IMR-90 (cell line): ENCODE results near the gene FNTB. TPM values are rescaled to one million over a fixed set of nuclear protein-coding genes. Genes with fewer than 3 reads are reported as not detected.
A peak's percentile ranks its signal among the peaks of the same experiment; 100 is the strongest.

Experiments used
- ATAC-seq: fragments of 200-7000 bp; cut with Tn5 transposase; 2 replicates; pipeline ENCODE4 v1.9.1; 2020; ENCODE audit warnings: low read depth, mild to moderate bottlenecking, moderate library complexity
- BruUV-seq: library from RNA; stranded (reverse); fragments of 400-500 nt; replicated peaks from 2 replicates; lab custom pipeline; 2021; lab: Mats Ljungman, UMichigan
- CTCF ChIA-PET: fragments of 300-600 bp; formaldehyde crosslinking; extraction: SDS; loops from one replicate; lab custom pipeline; 2021; ENCODE audit warnings: antibody characterized with exemption; lab: Yijun Ruan, JAX
- POLR2A ChIA-PET: fragments of 300-600 bp; sonication (Branson Sonifier 250); formaldehyde crosslinking; loops from one replicate; lab custom pipeline; 2022; ENCODE audit warnings: antibody characterized with exemption; ENCODE audit not compliant: unreplicated experiment; lab: Charles Lee
- DNase-seq: peaks from one replicate; pipeline ENCODE4 v3.0.0; 2013
- H2AFZ ChIP-seq: replicated peaks from 2 replicates; pipeline ENCODE3; 2013; ENCODE audit warnings: low read length, mild to moderate bottlenecking; ENCODE audit not compliant: poor library complexity
- H2AK5ac ChIP-seq: 2 replicates; pipeline ENCODE4 v1.6.1; 2013; ENCODE audit warnings: low read depth, low read length, inconsistent platforms
- H2AK9ac ChIP-seq: replicated peaks from 2 replicates; pipeline ENCODE3; 2013; ENCODE audit warnings: mild to moderate bottlenecking, low read depth, low read length, moderate library complexity; ENCODE audit not compliant: poor library complexity
- H2BK120ac ChIP-seq: 2 replicates; pipeline ENCODE4 v1.6.1; 2013; ENCODE audit warnings: low read depth, low read length, inconsistent platforms
- H2BK15ac ChIP-seq: 3 replicates; pipeline ENCODE4 v1.6.1; 2013; ENCODE audit warnings: low read depth, low read length, inconsistent platforms
- H2BK20ac ChIP-seq: 2 replicates; pipeline ENCODE4 v1.6.1; 2013; ENCODE audit warnings: low read depth, mild to moderate bottlenecking, inconsistent platforms, low read length, moderate library complexity
- H2BK5ac ChIP-seq: 2 replicates; pipeline ENCODE4 v1.6.1; 2013; ENCODE audit warnings: mild to moderate bottlenecking, low read depth, low read length, inconsistent platforms; ENCODE audit not compliant: poor library complexity, severe bottlenecking
- H3K14ac ChIP-seq: replicated peaks from 2 replicates; pipeline ENCODE4 v1.6.1; 2013; ENCODE audit warnings: low read depth, low read length, inconsistent platforms
- H3K18ac ChIP-seq: 2 replicates; pipeline ENCODE4 v1.6.1; 2013; ENCODE audit warnings: low read depth, low read length, control low read depth
- H3K23ac ChIP-seq: 2 replicates; pipeline ENCODE4 v1.6.1; 2013; ENCODE audit warnings: low read depth, low read length, inconsistent platforms
- H3K27ac ChIP-seq: 2 replicates; pipeline ENCODE4 v1.5.1; 2013; ENCODE audit warnings: mild to moderate bottlenecking, control low read depth, low read length; ENCODE audit not compliant: insufficient read depth
- H3K27me3 ChIP-seq: 2 replicates; pipeline ENCODE4 v1.6.1; 2013; ENCODE audit warnings: low read length; ENCODE audit not compliant: control insufficient read depth, insufficient read depth
- H3K36me3 ChIP-seq: 2 replicates; pipeline ENCODE4 v1.6.1; 2013; ENCODE audit warnings: low read length, mixed read lengths; ENCODE audit not compliant: control insufficient read depth, insufficient read depth
- H3K4ac ChIP-seq: 2 replicates; pipeline ENCODE4 v1.6.1; 2013; ENCODE audit warnings: low read depth, low read length, inconsistent platforms
- H3K4me1 ChIP-seq: 2 replicates; pipeline ENCODE4 v1.6.1; 2013; ENCODE audit warnings: low read length, mixed read lengths; ENCODE audit not compliant: control insufficient read depth, insufficient read depth
- H3K4me2 ChIP-seq: 2 replicates; pipeline ENCODE4 v1.6.1; 2013; ENCODE audit warnings: low read depth, mild to moderate bottlenecking, control low read depth, low read length, moderate library complexity
- H3K4me3 ChIP-seq: 2 replicates; pipeline ENCODE4 v1.5.1; 2013; ENCODE audit warnings: low read depth, mild to moderate bottlenecking, control low read depth, low read length, moderate library complexity; ENCODE audit not compliant: insufficient read depth
- H3K56ac ChIP-seq: 2 replicates; pipeline ENCODE4 v1.6.1; 2013; ENCODE audit warnings: low read length, inconsistent platforms; ENCODE audit not compliant: insufficient read depth; ENCODE audit errors: extremely low read depth
- H3K79me1 ChIP-seq, 2 experiments: 2 replicates each; pipeline ENCODE4 v1.6.1; 2013; ENCODE audit warnings: low read length in 2 of 2, inconsistent platforms in 1 of 2, low read depth in 1 of 2
- H3K9ac ChIP-seq: 2 replicates; pipeline ENCODE4 v1.6.1; 2013; ENCODE audit warnings: low read depth, low read length, control low read depth
- H3K9me1 ChIP-seq: 2 replicates; pipeline ENCODE4 v1.6.1; 2013; ENCODE audit warnings: low read length, inconsistent platforms; ENCODE audit not compliant: insufficient read depth
- H3K9me3 ChIP-seq: 2 replicates; pipeline ENCODE4 v1.6.1; 2013; ENCODE audit warnings: low read length; ENCODE audit not compliant: control insufficient read depth, insufficient read depth
- H4K20me1 ChIP-seq: 2 replicates; pipeline ENCODE4 v1.6.1; 2013; ENCODE audit warnings: low read length, inconsistent platforms; ENCODE audit not compliant: insufficient read depth
- H4K5ac ChIP-seq: 2 replicates; pipeline ENCODE4 v1.6.1; 2013; ENCODE audit warnings: mild to moderate bottlenecking, low read depth, low read length, control low read depth
- H4K8ac ChIP-seq, 2 experiments: 2 replicates each; pipeline ENCODE4 v1.6.1; 2013; ENCODE audit warnings: low read depth in 2 of 2, low read length in 2 of 2, control low read depth in 1 of 2, inconsistent platforms in 1 of 2
- H4K91ac ChIP-seq: 2 replicates; pipeline ENCODE4 v1.6.1; 2013; ENCODE audit warnings: low read depth, low read length, inconsistent platforms; ENCODE audit not compliant: insufficient read depth
- CHD1 ChIP-seq: IDR thresholded peaks from 2 replicates; pipeline ENCODE4 v1.6.1; 2012; ENCODE audit warnings: low read depth, low read length, improper control_type of control experiment
- MAZ ChIP-seq: IDR thresholded peaks from 2 replicates; pipeline ENCODE4 v1.6.1; 2012; ENCODE audit warnings: low read depth, mild to moderate bottlenecking, low read length, improper control_type of control experiment, moderate library complexity, borderline replicate concordance
- POLR2A ChIP-seq: IDR thresholded peaks from 2 replicates; pipeline ENCODE4 v1.6.1; 2012; ENCODE audit warnings: mild to moderate bottlenecking, low read depth, low read length
- RFX5 ChIP-seq: IDR thresholded peaks from 2 replicates; pipeline ENCODE4 v1.8.0; 2012; ENCODE audit warnings: low read depth, mild to moderate bottlenecking, low read length, moderate library complexity
- SMC3 ChIP-seq: fragments of 150-350 bp; IDR thresholded peaks from 2 replicates; pipeline ENCODE4 v1.6.1; 2016; ENCODE audit warnings: low read depth, mild to moderate bottlenecking, antibody characterized with exemption, low read length, moderate library complexity
- USF2 ChIP-seq: fragments of 150-350 bp; IDR thresholded peaks from 2 replicates; pipeline ENCODE4 v1.6.1; 2017; ENCODE audit warnings: mild to moderate bottlenecking, antibody characterized with exemption, low read length, low read depth
- WGBS, 2 experiments: methylation state at CpG; one replicate each; pipeline versions ENCODE4 v1.1.5 to v1.1.7; 2013; ENCODE audit warnings: missing lambda C conversion rate in 2 of 2; ENCODE audit not compliant: insufficient read length in 1 of 2; ENCODE audit errors: extremely low coverage in 2 of 2; 5-methylcytosine and 5-hydroxymethylcytosine counted together
- dilution Hi-C: fragments of 300-500 bp; cut with HindIII; formaldehyde crosslinking; loops from one replicate; pipeline ENCODE4 v1.14.3; 2018; ENCODE audit warnings: low sequenced_read_pairs; ENCODE audit not compliant: unreplicated experiment
- in situ Hi-C: fragments of 300-500 bp; cut with MboI; formaldehyde crosslinking; loops from 3 replicates; pipeline ENCODE4 v1.14.3; 2019; ENCODE audit warnings: low sequenced_read_pairs, inconsistent platforms, mixed read lengths
- intact Hi-C: fragments of 100-400 bp; cut with micrococcal nuclease; formaldehyde crosslinking; loops from 2 replicates; pipeline ENCODE4 v1.10.0; 2022
- polyA plus RNA-seq, 3 experiments: library from polyadenylated mRNA; depleted of rRNA; stranded (reverse); fragments of >200 nt; gene quantifications; 2 replicates each; pipeline ENCODE4 v1.2.3, GENCODE V29; 2012; ENCODE audit warnings: low replicate concordance in 1 of 3
- total RNA-seq: library from RNA; depleted of rRNA; stranded (reverse); fragments of >200 nt; gene quantifications from 2 replicates; pipeline ENCODE4 v1.2.3, GENCODE V29; 2012

The FNTB gene
- total and polyA plus RNA-seq, 2 of the 4 experiments (the other 2 are of a cell fraction) = 9.9 to 18.5 TPM

GRCh38 chr14:65041434-65041915 lies 54.8 kb downstream of the FNTB start:
- Histone ChIP-seq H3K23ac (no peak overlapping the region), H2BK20ac (no peak overlapping the region), H2BK15ac (no peak overlapping the region), H3K18ac (no peak overlapping the region), H2BK5ac (no peak overlapping the region), H2AK5ac (no peak overlapping the region), H2BK120ac (no peak overlapping the region), H2AFZ (peak overlapping the region; percentile 44), H4K8ac (no peak overlapping the region), H3K14ac (no peak overlapping the region), H3K4me3 (no peak overlapping the region), H3K9me1 (0 out of 2 replicates have a peak, but pooled peaks cover 5% of the 10 kb centered on the region), H3K4me2 (no peak overlapping the region), H4K91ac (no peak overlapping the region), H3K9me3 (no peaks in the 10 kb centered on the region), H3K36me3 (peaks cover 26% of the 10 kb centered on the region), H3K4ac (no peak overlapping the region), H3K56ac (no peak overlapping the region), H3K9ac (no peak overlapping the region), H4K20me1 (no peaks in the 10 kb centered on the region), H3K27me3 (no peaks in the 10 kb centered on the region), H3K79me1 (no peaks in the 10 kb centered on the region; a peak in 1 of 4 replicates), H3K4me1 (no peaks in the 10 kb centered on the region), H4K5ac (no peak overlapping the region), H3K27ac (no peak overlapping the region), H2AK9ac (peak overlapping the region; percentile 52)
- 93% methylated on average over 3 of the region's 7 CpGs; no CpG with 5 or more reads in 1 of the 2 experiments for WGBS, 2 experiments
- intact Hi-C loops = no loop called here
- in situ Hi-C loops = no loop called here
- CTCF ChIA-PET = interaction anchor here (0.6 to 1.3 kb wide), 3 partner anchors 17 to 55 kb away, joined by 3 to 5 read pairs (median 4); partner anchors contain the start of gene FNTB
- POLR2A ChIA-PET = no interaction called here
- ATAC-seq (no peak), DNase-seq (no peak)
- dilution Hi-C loops = no loop called here
- no peak for TF ChIP-seq POLR2A
- TF ChIP-seq SMC3 = no peak
- no peak for TF ChIP-seq CHD1
- TF ChIP-seq RFX5 = no peak
- no peak for TF ChIP-seq USF2
- TF ChIP-seq MAZ = no peak
- BruUV-seq = no TSS peak
